Mucosa of descending colon (tissue), 3 donors: ENCODE results near the gene TLE6. TPM values are rescaled to one million over a fixed set of nuclear protein-coding genes. Genes with fewer than 3 reads are reported as not detected.
A peak's percentile ranks its signal among the peaks of the same experiment; 100 is the strongest.

ENCODE experiments used
- ATAC-seq: fragments of 200-7000 bp; cut with Tn5 transposase; one replicate; pipeline ENCODE4 v1.9.1; 2020; ENCODE audit warnings: mild to moderate bottlenecking, moderate library complexity
- DNase-seq, 3 donors: peaks; one replicate each; pipeline ENCODE4 v3.0.0-alpha.2; 2020
- H3K36me3 ChIP-seq: fragments of 200-600 bp; one replicate; pipeline ENCODE4 v1.8.0; 2021; ENCODE audit warnings: low read depth, mild to moderate bottlenecking
- H3K4me1 ChIP-seq: fragments of 200-600 bp; one replicate; pipeline ENCODE4 v1.8.0; 2021; ENCODE audit warnings: low read depth, mild to moderate bottlenecking
- H3K4me3 ChIP-seq: fragments of 200-600 bp; one replicate; pipeline ENCODE4 v1.8.0; 2021; ENCODE audit warnings: mild to moderate bottlenecking
- H3K9me3 ChIP-seq: fragments of 200-600 bp; one replicate; pipeline ENCODE4 v1.8.0; 2021; ENCODE audit warnings: mild to moderate bottlenecking
- CTCF ChIP-seq: fragments of 200-600 bp; IDR thresholded peaks from one replicate; pipeline ENCODE4 v1.8.0; 2022; ENCODE audit warnings: antibody characterized with exemption, mild to moderate bottlenecking
- intact Hi-C, 2 donors: fragments of 100-400 bp; cut with DNase I in 1 of 2; cut with micrococcal nuclease in 1 of 2; formaldehyde crosslinking; loops; one replicate each; pipeline versions ENCODE4 v1.11.0 to v1.11.1; 2022; cut with DNase I, micrococcal nuclease
- total RNA-seq, 3 donors: library from RNA; stranded (reverse); fragmentation: NEBNext Ultra II Directional in 2 of 3; extraction: Animal tissue kit (Norgen Biotek cat#: 25700) in 2 of 3; gene quantifications; one replicate each; pipeline versions ENCODE4 v1.2.1 to v1.2.4, GENCODE V29; 2021 to 2023
- donor health status: DM: no; HTN: no; CAD: no; lungs with moderate emphysema.
- donor health status: DM: no; HTN: no; CAD: no.
- donor health status: DM: no; HTN: yes; CAD: no.

The TLE6 gene
- total RNA-seq, 3 donors from 2014 or later = 1.8 to 4.1 (median 3.0) TPM

- intact Hi-C loops = loop anchor here (10.0 kb wide), 2 partner anchors 137 to 197 kb away; no protein-coding TSS in a partner anchor
These were observed 9.4 kb upstream of the TLE6 start for GRCh38 chr19:2967972-2968371.

GRCh38 chr19:2969104-2969504 lies 8.3 kb upstream of the TLE6 start:
- intact Hi-C loops = loop anchor here (10.0 kb wide), 2 partner anchors 136 to 196 kb away; no protein-coding TSS in a partner anchor
- TF ChIP-seq CTCF = no peak
- Histone ChIP-seq H3K36me3 (no peaks in the 10 kb centered on the region), H3K9me3 (no peaks in the 10 kb centered on the region), H3K4me3 (no peak overlapping the region), H3K4me1 (peaks cover 3% of the 10 kb centered on the region)
- DNase-seq (peak in 1 of 3 donors; percentile 42), ATAC-seq (peak; percentile 62)

More at GRCh38 chr19:2967972-2968371, 9.4 kb upstream of the TLE6 start:
- no peak for DNase-seq
- Histone ChIP-seq H3K4me1 (peaks cover 3% of the 10 kb centered on the region), H3K9me3 (no peaks in the 10 kb centered on the region), H3K36me3 (no peaks in the 10 kb centered on the region), H3K4me3 (no peak overlapping the region)
- TF ChIP-seq CTCF = no peak
- ATAC-seq = no peak

GRCh38 chr19:2970201-2970835 lies 7.0 kb upstream of the TLE6 start:
- intact Hi-C loops = no loop called here
- ATAC-seq (no peak), DNase-seq (no peak)
- H3K4me1 ChIP-seq = peaks cover 3% of the 10 kb centered on the region
- TF ChIP-seq CTCF = no peak
- H3K4me3 ChIP-seq = no peak overlapping the region
- no peaks in the 10 kb centered on the region for H3K9me3 ChIP-seq
- no peaks in the 10 kb centered on the region for H3K36me3 ChIP-seq

GRCh38 chr19:2973229-2973628 lies 4.1 kb upstream of the TLE6 start:
- Histone ChIP-seq H3K36me3 (no peaks in the 10 kb centered on the region), H3K4me1 (peaks cover 13% of the 10 kb centered on the region), H3K9me3 (no peaks in the 10 kb centered on the region), H3K4me3 (no peak overlapping the region)
- DNase-seq (no peak), ATAC-seq (no peak)
- TF ChIP-seq CTCF = no peak
- intact Hi-C loops = no loop called here

GRCh38 chr19:2974342-2975041 lies 2.9 kb upstream of the TLE6 start:
- H3K9me3 ChIP-seq = no peaks in the 10 kb centered on the region
- ATAC-seq (no peak), DNase-seq (no peak)
- no peak overlapping the region for H3K4me3 ChIP-seq
- peaks cover 14% of the 10 kb centered on the region for H3K4me1 ChIP-seq
- intact Hi-C loops = no loop called here
- no peak for TF ChIP-seq CTCF
- no peaks in the 10 kb centered on the region for H3K36me3 ChIP-seq
